Mesenchymal stem cell (in vitro differentiated cells and primary cell): Measurements from ENCODE around the gene SETD2.
"Not testable (repeated sequence)": the region's sequence is repeated elsewhere in the genome, so short reads cannot be mapped to it uniquely, and the experiment has no call there.

Experiments
- DNase-seq: peaks from one replicate; pipeline ENCODE4 v3.0.0-alpha.2; 2013
- H2AFZ ChIP-seq: one replicate; pipeline ENCODE4 v1.6.1; 2013; ENCODE audit warnings: low read depth, mild to moderate bottlenecking, control low read depth, inconsistent platforms, low read length, moderate library complexity
- H2AK5ac ChIP-seq: 2 replicates; pipeline ENCODE4 v1.6.1; 2013; ENCODE audit warnings: low read length, moderate library complexity, mild to moderate bottlenecking, inconsistent platforms; ENCODE audit not compliant: severe bottlenecking
- H2BK120ac ChIP-seq: one replicate; pipeline ENCODE4 v1.6.1; 2013; ENCODE audit warnings: low read depth, mild to moderate bottlenecking, inconsistent platforms, low read length, moderate library complexity
- H2BK12ac ChIP-seq, 2 experiments: one replicate each; pipeline ENCODE4 v1.6.1; 2013; ENCODE audit warnings: inconsistent platforms in 2 of 2, low read length in 2 of 2, mild to moderate bottlenecking in 2 of 2, moderate library complexity in 2 of 2, control low read depth in 1 of 2
- H2BK15ac ChIP-seq: one replicate; pipeline ENCODE4 v1.6.1; 2013; ENCODE audit warnings: mild to moderate bottlenecking, low read depth, inconsistent platforms; ENCODE audit not compliant: poor library complexity, severe bottlenecking
- H2BK5ac ChIP-seq: 2 replicates; pipeline ENCODE4 v1.6.1; 2013; ENCODE audit warnings: low read depth, mild to moderate bottlenecking, low read length, control low read depth, inconsistent platforms; ENCODE audit not compliant: poor library complexity, severe bottlenecking
- H3K14ac ChIP-seq, 2 experiments: one replicate each; pipeline ENCODE4 v1.6.1; 2013; ENCODE audit warnings: inconsistent platforms in 2 of 2, low read length in 2 of 2, control low read depth in 1 of 2, mild to moderate bottlenecking in 1 of 2, moderate library complexity in 1 of 2
- H3K18ac ChIP-seq, 2 experiments: one replicate each; pipeline ENCODE4 v1.6.1; 2013; ENCODE audit warnings: inconsistent platforms in 2 of 2, low read length in 2 of 2, control low read depth in 1 of 2, low read depth in 1 of 2, mild to moderate bottlenecking in 1 of 2
- H3K23ac ChIP-seq, 2 experiments: one replicate each; pipeline ENCODE4 v1.6.1; 2013; ENCODE audit warnings: inconsistent platforms in 2 of 2, low read length in 2 of 2, mild to moderate bottlenecking in 2 of 2, moderate library complexity in 2 of 2, control low read depth in 1 of 2
- H3K27ac ChIP-seq: 2 replicates; pipeline ENCODE4 v1.5.1; 2013; ENCODE audit warnings: mild to moderate bottlenecking, moderate library complexity, low read length, control low read depth, inconsistent platforms; ENCODE audit not compliant: poor library complexity, severe bottlenecking
- H3K27me3 ChIP-seq, 2 experiments: 2 replicates each; pipeline versions ENCODE4 v1.6.1 to v1.7.0; 2013; ENCODE audit warnings: low read length in 2 of 2, mild to moderate bottlenecking in 2 of 2, moderate library complexity in 2 of 2, control low read depth in 1 of 2, inconsistent platforms in 1 of 2; ENCODE audit not compliant: control insufficient read depth in 1 of 2, insufficient read depth in 1 of 2
- H3K36me3 ChIP-seq, 2 experiments: 2 replicates each; pipeline versions ENCODE4 v1.6.1 to v1.7.0; 2013; ENCODE audit warnings: low read length in 2 of 2, control low read depth in 1 of 2, inconsistent platforms in 1 of 2, low read depth in 1 of 2, mild to moderate bottlenecking in 1 of 2; ENCODE audit not compliant: insufficient read depth in 2 of 2, control insufficient read depth in 1 of 2
- H3K4ac ChIP-seq, 2 experiments: one replicate each; pipeline ENCODE4 v1.6.1; 2013; ENCODE audit warnings: inconsistent platforms in 2 of 2, low read length in 2 of 2, mild to moderate bottlenecking in 2 of 2, moderate library complexity in 2 of 2, control low read depth in 1 of 2, low read depth in 1 of 2
- H3K4me1 ChIP-seq: 2 replicates; pipeline ENCODE4 v1.6.1; 2013; ENCODE audit warnings: low read depth, low read length, control low read depth; ENCODE audit not compliant: control insufficient read depth, insufficient read depth
- H3K4me2 ChIP-seq: 2 replicates; pipeline ENCODE4 v1.6.1; 2013; ENCODE audit warnings: low read length, mild to moderate bottlenecking, inconsistent platforms; ENCODE audit not compliant: poor library complexity, severe bottlenecking
- H3K4me3 ChIP-seq, 2 experiments: 2 replicates each; pipeline versions ENCODE4 v1.5.1 to v1.7.0; 2013; ENCODE audit warnings: low read length in 2 of 2, mild to moderate bottlenecking in 2 of 2, control low read depth in 1 of 2, low read depth in 1 of 2; ENCODE audit not compliant: insufficient read depth in 1 of 2
- H3K79me1 ChIP-seq: replicated peaks from 2 replicates; pipeline ENCODE4 v1.6.1; 2013; ENCODE audit warnings: mild to moderate bottlenecking, control low read depth, low read length, inconsistent platforms; ENCODE audit not compliant: poor library complexity, severe bottlenecking
- H3K9ac ChIP-seq: 2 replicates; pipeline ENCODE4 v1.7.0; 2013; ENCODE audit warnings: mild to moderate bottlenecking, low read length, moderate library complexity
- H3K9me3 ChIP-seq: 2 replicates; pipeline ENCODE4 v1.7.0; 2013; ENCODE audit warnings: mild to moderate bottlenecking, low read length; ENCODE audit not compliant: control insufficient read depth
- H4K8ac ChIP-seq: one replicate; pipeline ENCODE4 v1.6.1; 2013; ENCODE audit warnings: inconsistent platforms, mild to moderate bottlenecking, low read length, moderate library complexity
- H4K91ac ChIP-seq: one replicate; pipeline ENCODE4 v1.6.1; 2013; ENCODE audit warnings: mild to moderate bottlenecking, low read length, inconsistent platforms
- WGBS: methylation state at CpG from one replicate; pipeline ENCODE4 v1.1.7; 2013; ENCODE audit warnings: mixed read lengths; 5-methylcytosine and 5-hydroxymethylcytosine counted together

The SETD2 gene

DNA sequence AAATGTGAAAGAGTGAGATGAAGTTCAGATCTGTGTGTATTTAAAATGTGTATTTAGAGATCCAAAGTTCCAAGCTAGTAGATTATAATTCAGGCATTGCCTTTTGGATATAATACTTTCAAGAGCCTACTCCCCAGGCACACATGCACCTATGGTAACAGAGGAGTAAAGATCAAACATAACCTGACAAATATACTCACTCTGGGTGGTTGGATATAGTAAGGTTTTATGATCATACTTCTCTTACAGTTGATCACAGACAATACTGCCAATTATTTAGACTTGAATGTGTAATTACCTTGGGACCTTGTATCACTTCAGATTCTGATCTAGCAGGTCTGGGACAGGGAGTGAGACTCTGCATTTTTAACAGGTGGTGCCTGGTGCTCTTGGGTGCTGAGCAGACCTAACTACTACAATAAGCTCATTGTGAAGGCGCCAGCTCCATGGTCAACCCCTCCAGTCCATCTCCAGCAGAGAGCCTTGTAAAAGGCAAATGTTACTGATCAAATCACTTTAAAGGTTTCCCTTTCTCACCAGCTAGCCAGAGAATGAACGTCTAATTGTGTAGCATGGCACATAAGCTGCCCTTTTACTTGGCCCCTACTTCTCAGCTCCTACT is 128.9 kb downstream of the SETD2 start:
- Histone ChIP-seq H2BK12ac (no peak overlapping the region), H2BK5ac (no peak overlapping the region), H3K4me3 (no peak overlapping the region), H3K18ac (no peak overlapping the region), H2AK5ac (no peak overlapping the region), H3K27ac (no peak overlapping the region), H4K8ac (no peak overlapping the region), H3K4ac (no peak overlapping the region), H2BK120ac (no peak overlapping the region), H3K4me2 (no peak overlapping the region), H3K23ac (no peak overlapping the region), H3K36me3 (peaks cover 31 to 78% of the 10 kb centered on the region in 2 experiments), H3K9me3 (peaks cover 4% of the 10 kb centered on the region), H3K9ac (no peak overlapping the region), H3K14ac (no peak overlapping the region), H3K79me1 (peaks cover 18% of the 10 kb centered on the region), H4K91ac (no peak overlapping the region), H2BK15ac (no peak overlapping the region), H3K4me1 (no peaks in the 10 kb centered on the region), H2AFZ (no peak overlapping the region), H3K27me3 (no peaks in the 10 kb centered on the region)
- DNase-seq = no peak
- WGBS = 87% methylated on average over 2 of the region's 2 CpGs

DNA sequence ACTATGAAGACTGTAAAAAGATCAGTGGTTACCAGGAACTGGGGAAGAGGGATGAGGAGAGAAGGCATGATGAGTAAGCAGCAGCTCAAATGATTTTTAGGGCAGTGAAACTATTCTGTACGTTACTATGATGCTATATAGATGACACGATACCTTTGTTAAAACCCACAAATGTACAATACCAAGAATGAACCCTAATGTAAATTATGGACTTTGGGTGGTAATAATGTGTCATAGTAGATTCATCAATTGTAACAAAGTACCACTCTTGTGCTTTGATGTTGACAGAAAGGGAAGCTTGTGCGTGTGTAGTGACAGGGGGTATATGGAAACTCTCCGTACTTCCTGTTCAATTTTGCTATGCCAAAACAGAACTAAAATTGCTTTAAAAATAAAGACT is 132.9 kb downstream of the SETD2 start:
- H3K27ac ChIP-seq, H3K4me3 ChIP-seq, H3K4ac ChIP-seq, DNase-seq, H3K4me2 ChIP-seq, H3K23ac ChIP-seq, H2AK5ac ChIP-seq, H2BK5ac ChIP-seq, H2BK15ac ChIP-seq, H4K91ac ChIP-seq, H3K27me3 ChIP-seq, H3K18ac ChIP-seq, H2AFZ ChIP-seq, H3K4me1 ChIP-seq, H3K9ac ChIP-seq, H2BK120ac ChIP-seq, H3K9me3 ChIP-seq, H4K8ac ChIP-seq, H2BK12ac ChIP-seq, H3K14ac ChIP-seq: not testable (repeated sequence)
- whole genome bisulfite sequencing = no CpG with 5 or more reads among the region's 4 CpGs
- H3K36me3 ChIP-seq = peaks cover 20 to 63% of the 10 kb centered on the region in 2 experiments
- peaks cover 15% of the 10 kb centered on the region for H3K79me1 ChIP-seq

DNA sequence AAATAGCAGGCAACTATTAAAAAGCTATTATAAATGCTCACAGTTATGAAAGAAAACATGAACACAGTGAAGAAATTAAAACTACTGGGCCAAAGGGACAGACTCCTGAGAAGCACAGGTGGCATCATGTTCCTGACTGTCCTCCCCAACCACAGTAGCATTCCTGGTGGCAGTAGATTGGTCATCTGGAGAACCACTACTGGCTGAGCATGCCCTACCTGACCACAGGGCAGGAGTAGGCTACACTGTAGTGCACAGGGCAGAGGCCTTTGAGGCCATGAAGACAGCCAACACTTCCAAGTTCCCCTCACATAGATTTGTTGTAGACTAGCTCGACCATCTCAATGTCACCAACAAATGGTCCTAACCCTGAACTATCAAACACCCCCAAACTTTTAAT is 135.2 kb downstream of the SETD2 start:
- Histone ChIP-seq H2BK5ac (no peak overlapping the region), H3K14ac (no peak overlapping the region), H3K4me1 (peaks cover 2% of the 10 kb centered on the region), H4K8ac (no peak overlapping the region), H3K18ac (no peak overlapping the region), H2AK5ac (no peak overlapping the region), H2AFZ (no peak overlapping the region), H3K9me3 (no peaks in the 10 kb centered on the region), H2BK12ac (no peak overlapping the region), H3K4me3 (no peak overlapping the region), H2BK15ac (no peak overlapping the region), H3K23ac (no peak overlapping the region), H3K4ac (no peak overlapping the region), H3K36me3 (peaks cover 11 to 40% of the 10 kb centered on the region in 2 experiments), H3K27me3 (no peaks in the 10 kb centered on the region), H2BK120ac (no peak overlapping the region), H3K4me2 (no peak overlapping the region), H3K27ac (peak overlapping the region; percentile 11), H3K79me1 (peaks cover 8% of the 10 kb centered on the region), H3K9ac (no peak overlapping the region), H4K91ac (no peak overlapping the region)
- 98% methylated on average over 1 of the region's 1 CpG for WGBS
- DNase-seq = no peak

DNA sequence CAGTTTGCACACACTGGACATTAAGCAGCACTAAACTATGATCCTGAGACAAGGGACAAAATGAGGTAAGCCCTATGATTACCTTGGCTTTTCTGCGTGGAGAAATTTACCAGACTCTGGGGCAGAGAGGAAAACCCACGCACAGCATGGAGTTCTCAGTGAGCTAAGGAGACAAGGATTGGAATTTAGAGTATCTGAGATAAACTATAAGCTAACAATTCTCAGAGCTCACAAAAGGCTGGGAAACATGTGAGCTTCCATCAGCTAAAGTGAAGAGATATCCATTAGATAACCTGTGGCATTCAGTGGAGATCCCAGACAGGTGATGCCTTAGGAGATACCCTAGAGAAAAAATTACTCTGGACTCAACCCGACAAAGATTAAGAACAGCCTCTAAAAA is 135.8 kb downstream of the SETD2 start:
- WGBS = 93% methylated on average over 3 of the region's 3 CpGs
- no peak overlapping the region for H2AK5ac ChIP-seq
- H3K23ac ChIP-seq = no peak overlapping the region
- H2AFZ ChIP-seq = no peak overlapping the region
- no peaks in the 10 kb centered on the region for H3K27me3 ChIP-seq
- no peak overlapping the region for H3K18ac ChIP-seq
- H3K9me3 ChIP-seq = no peaks in the 10 kb centered on the region
- no peak overlapping the region for H3K4ac ChIP-seq
- no peak for DNase-seq
- H3K4me3 ChIP-seq = no peak overlapping the region
- H3K36me3 ChIP-seq = peaks cover 9 to 37% of the 10 kb centered on the region in 2 experiments
- H3K14ac ChIP-seq = no peak overlapping the region
- peak overlapping the region; percentile 19 for H3K27ac ChIP-seq
- H2BK120ac ChIP-seq = no peak overlapping the region
- H3K9ac ChIP-seq = no peak overlapping the region
- H3K4me1 ChIP-seq = peaks cover 2% of the 10 kb centered on the region
- H2BK12ac ChIP-seq = no peak overlapping the region
- H2BK5ac ChIP-seq = no peak overlapping the region
- H3K4me2 ChIP-seq = no peak overlapping the region
- no peak overlapping the region for H4K8ac ChIP-seq
- no peak overlapping the region for H2BK15ac ChIP-seq
- peaks cover 5% of the 10 kb centered on the region for H3K79me1 ChIP-seq
- H4K91ac ChIP-seq = no peak overlapping the region
